OCI-LY7 (cell line): ENCODE results near the gene ATG10. TPM values are rescaled to one million over a fixed set of nuclear protein-coding genes. Genes with fewer than 3 reads are reported as not detected.

Experiments used
- BruUV-seq: library from RNA; stranded (reverse); fragments of 400-500 nt; replicated peaks from 2 replicates; lab custom pipeline; 2021; lab: Mats Ljungman, UMichigan
- CTCF ChIA-PET: fragments of 300-600 bp; sonication (Branson Sonifier 250); formaldehyde crosslinking; loops from one replicate; lab custom pipeline; 2022; ENCODE audit warnings: antibody characterized with exemption; ENCODE audit not compliant: unreplicated experiment; lab: Charles Lee
- POLR2A ChIA-PET: fragments of 300-600 bp; sonication (Branson Sonifier 250); formaldehyde crosslinking; loops from one replicate; lab custom pipeline; 2022; ENCODE audit warnings: antibody characterized with exemption; lab: Charles Lee
- DNase-seq: peaks from one replicate; pipeline ENCODE4 v3.0.0-alpha.2; 2015; ENCODE audit warnings: low spot score
- H2AFZ ChIP-seq: fragments of 200-600 bp; sonication (generic), shearing (Covaris generic); 2 replicates; pipeline ENCODE4 v1.6.1; 2014; ENCODE audit warnings: mild to moderate bottlenecking, antibody characterized with exemption, low read length, moderate library complexity
- H3K27ac ChIP-seq: fragments of 200-600 bp; sonication (generic); 2 replicates; pipeline ENCODE4 v1.5.1; 2014; ENCODE audit warnings: mixed run types, low read depth, mild to moderate bottlenecking, moderate library complexity, low read length, inconsistent platforms; ENCODE audit not compliant: poor library complexity, severe bottlenecking
- H3K36me3 ChIP-seq: fragments of 200-600 bp; sonication (generic); 2 replicates; pipeline ENCODE4 v1.6.1; 2014; ENCODE audit warnings: mild to moderate bottlenecking, antibody characterized with exemption, low read length, moderate library complexity, mixed read lengths; ENCODE audit not compliant: insufficient read depth
- H3K4me1 ChIP-seq: fragments of 200-600 bp; sonication (generic); 2 replicates; pipeline ENCODE4 v1.5.1; 2014; ENCODE audit warnings: mild to moderate bottlenecking, low read length; ENCODE audit not compliant: insufficient read depth, poor library complexity, severe bottlenecking
- H3K4me2 ChIP-seq: fragments of 200-600 bp; sonication (generic); 2 replicates; pipeline ENCODE4 v1.6.1; 2014; ENCODE audit warnings: mild to moderate bottlenecking, low read length
- H3K4me3 ChIP-seq: fragments of 200-600 bp; sonication (generic); 2 replicates; pipeline ENCODE4 v1.5.1; 2014; ENCODE audit warnings: mild to moderate bottlenecking, low read depth, low read length; ENCODE audit not compliant: poor library complexity, severe bottlenecking
- H3K79me2 ChIP-seq: fragments of 200-600 bp; sonication (generic); 2 replicates; pipeline ENCODE4 v1.6.1; 2016; ENCODE audit warnings: low read depth, mild to moderate bottlenecking, low read length, moderate library complexity, mixed read lengths; ENCODE audit not compliant: insufficient read depth
- H3K9me2 ChIP-seq: fragments of 200-600 bp; sonication (generic); 2 replicates; pipeline ENCODE4 v1.6.1; 2016; ENCODE audit warnings: mild to moderate bottlenecking, low read length, mixed read lengths; ENCODE audit not compliant: insufficient read depth
- H3K9me3 ChIP-seq: fragments of 200-600 bp; sonication (generic); 2 replicates; pipeline ENCODE4 v1.6.1; 2014; ENCODE audit warnings: mild to moderate bottlenecking, mixed run types, low read length, mixed read lengths
- H4K20me1 ChIP-seq: fragments of 200-600 bp; sonication (generic); 2 replicates; pipeline ENCODE4 v1.6.1; 2014; ENCODE audit warnings: mild to moderate bottlenecking, antibody characterized with exemption, low read length, moderate library complexity, mixed read lengths; ENCODE audit not compliant: insufficient read depth
- CTCF ChIP-seq: fragments of 200-600 bp; sonication (generic); conservative IDR thresholded peaks from 2 replicates; pipeline ENCODE4 v1.5.1; 2014; ENCODE audit warnings: mild to moderate bottlenecking, antibody characterized with exemption, low read length, moderate library complexity, mixed read lengths
- EZH2phosphoT487 ChIP-seq: fragments of 200-600 bp; sonication (generic); IDR thresholded peaks from 2 replicates; pipeline ENCODE4 v1.6.1; 2018; ENCODE audit warnings: low read depth, borderline replicate concordance, mild to moderate bottlenecking, mixed run types, antibody characterized with exemption, low read length, moderate library complexity, mixed read lengths
- intact Hi-C: fragments of 100-400 bp; cut with micrococcal nuclease; formaldehyde crosslinking; loops from one replicate; pipeline ENCODE4 v1.10.0; 2022; ENCODE audit not compliant: unreplicated experiment
- total RNA-seq, 2 experiments: library from RNA; depleted of rRNA in 1 of 2; stranded (reverse); fragments of >200 nt in 1 of 2; shearing (Covaris generic) in 1 of 2; gene quantifications; 2 replicates each; pipeline ENCODE4 v1.2.3, GENCODE V29; 2014 to 2022

Gene ATG10
- total RNA-seq, 2 experiments from 2014 or later, result 5.4 to 14.8 TPM

- DNase-seq, result no peak
These were observed 212.0 kb downstream of the ATG10 start for GRCh38 chr5:82183828-82184227.

GRCh38 chr5:82185851-82186250 is 214.0 kb downstream of the ATG10 start:
- Histone ChIP-seq H3K36me3 (no peaks in the 10 kb centered on the region), H3K79me2 (no peaks in the 10 kb centered on the region), H3K4me1 (no peaks in the 10 kb centered on the region), H3K9me3 (no peaks in the 10 kb centered on the region), H3K4me2 (no peak overlapping the region), H3K27ac (no peak overlapping the region), H3K9me2 (no peaks in the 10 kb centered on the region), H2AFZ (no peak overlapping the region), H3K4me3 (no peak overlapping the region), H4K20me1 (no peaks in the 10 kb centered on the region)
- no TSS peak for BruUV-seq
- ChIA-PET POLR2A (interaction anchor here (0.7 to 1.2 kb wide), 4 partner anchors 16 to 89 kb away, joined by 3 to 5 read pairs (median 4); no protein-coding TSS in a partner anchor), CTCF (interaction anchor here (0.6 kb wide), 1 partner anchor 1702 kb away, joined by 3 read pairs; no protein-coding TSS in a partner anchor)
- DNase-seq, result no peak
- intact Hi-C loops, result no loop called here
- no peak for TF ChIP-seq CTCF
- no peak for TF ChIP-seq EZH2phosphoT487

More at GRCh38 chr5:82183828-82184227, 212.0 kb downstream of the ATG10 start:
- Histone ChIP-seq H3K36me3 (no peaks in the 10 kb centered on the region), H3K4me2 (no peak overlapping the region), H2AFZ (no peak overlapping the region), H3K9me2 (no peaks in the 10 kb centered on the region), H4K20me1 (no peaks in the 10 kb centered on the region), H3K9me3 (no peaks in the 10 kb centered on the region), H3K79me2 (no peaks in the 10 kb centered on the region), H3K27ac (no peak overlapping the region), H3K4me1 (no peaks in the 10 kb centered on the region), H3K4me3 (no peak overlapping the region)
- ChIA-PET CTCF (no interaction called here), POLR2A (interaction anchor here (0.6 kb wide), 1 partner anchor 29 kb away, joined by 4 read pairs; no protein-coding TSS in a partner anchor)
- no peak for TF ChIP-seq EZH2phosphoT487
- no peak for TF ChIP-seq CTCF
- intact Hi-C loops, result no loop called here
- no TSS peak for BruUV-seq

GRCh38 chr5:82197550-82197949 is 225.7 kb downstream of the ATG10 start:
- Histone ChIP-seq H3K79me2 (no peaks in the 10 kb centered on the region), H3K27ac (no peak overlapping the region), H3K4me1 (no peaks in the 10 kb centered on the region), H3K9me3 (no peaks in the 10 kb centered on the region), H2AFZ (no peak overlapping the region), H4K20me1 (no peaks in the 10 kb centered on the region), H3K4me2 (no peak overlapping the region), H3K36me3 (no peaks in the 10 kb centered on the region), H3K4me3 (no peak overlapping the region), H3K9me2 (no peaks in the 10 kb centered on the region)
- TF ChIP-seq EZH2phosphoT487, result no peak
- TF ChIP-seq CTCF, result no peak
- intact Hi-C loops, result no loop called here
- DNase-seq, result no peak
- POLR2A ChIA-PET, result interaction anchor here (1.2 kb wide), 1 partner anchor 10 kb away, joined by 3 read pairs; no protein-coding TSS in a partner anchor
- CTCF ChIA-PET, result no interaction called here
- no TSS peak for BruUV-seq
